ENCODE measurements around the gene TSEN34. TPM values are rescaled to one million over a fixed set of nuclear protein-coding genes. Genes with fewer than 3 reads are reported as not detected.
"Not testable (repeated sequence)": the region's sequence is repeated elsewhere in the genome, so short reads cannot be mapped to it uniquely, and the experiment has no call there.

TSEN34 gene
- total RNA-seq, 2 experiments from 2014 or later: 8.4 to 8.6 TPM

GRCh38 chr19:54214734-54215133 lies 23.6 kb downstream of the TSEN34 start:
- peaks cover 18% of the 10 kb centered on the region for H3K4me1 ChIP-seq (ENCODE audit: insufficient read depth, low read length)
- DNase-seq; H3K36me3 ChIP-seq (ENCODE audit: insufficient read depth, low read length); H3K27ac ChIP-seq (ENCODE audit: low read depth in 1 of 2, low read length in 2 of 2); intact Hi-C loops (cut with DNase I, micrococcal nuclease); H3K27ac Mint-ChIP-seq; H3K36me3 Mint-ChIP-seq (ENCODE audit: low read depth); H3K4me3 Mint-ChIP-seq; H3K9me3 Mint-ChIP-seq; H3K9me3 ChIP-seq (ENCODE audit: control insufficient read depth in 1 of 2, insufficient read depth in 1 of 2, low read length in 2 of 2); H3K27me3 ChIP-seq (ENCODE audit: control insufficient read depth in 1 of 2, insufficient read depth in 2 of 2, low read length in 2 of 2); ATAC-seq (ENCODE audit: poor library complexity); H3K27me3 Mint-ChIP-seq; POLR2A ChIA-PET; CTCF ChIA-PET; H3K4me3 ChIP-seq (ENCODE audit: low read length): not testable (repeated sequence)
- H3K4me1 Mint-ChIP-seq (ENCODE audit: low read depth): peaks cover 15% of the 10 kb centered on the region

DNA sequence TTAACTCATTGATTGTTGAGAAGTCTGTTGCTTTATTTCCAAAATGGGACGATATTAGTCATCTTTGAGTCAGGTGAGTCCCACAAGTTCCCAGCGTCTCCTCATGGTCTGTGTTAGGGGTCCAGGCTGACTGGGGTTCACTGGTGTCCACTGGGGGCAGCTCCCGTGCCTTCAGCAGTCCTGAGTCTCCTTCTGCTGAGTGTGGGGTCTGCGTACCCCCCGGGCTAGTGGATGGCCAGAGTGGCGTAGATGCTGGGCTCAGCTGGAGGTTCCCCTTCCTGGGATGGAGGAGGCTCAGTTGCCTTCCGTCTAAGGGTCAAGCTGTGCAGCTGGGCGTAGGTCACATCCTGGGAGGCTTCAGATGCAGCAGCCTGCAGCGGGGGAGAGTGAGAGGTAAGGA lies 25.8 kb downstream of the TSEN34 start:
- DNase-seq: no peak
- no peaks in the 10 kb centered on the region for H3K9me3 Mint-ChIP-seq
- no peak overlapping the region for H3K4me3 ChIP-seq (ENCODE audit: low read length)
- intact Hi-C loops (cut with DNase I, micrococcal nuclease): no loop called here
- H3K27me3 ChIP-seq (ENCODE audit: control insufficient read depth in 1 of 2, insufficient read depth in 2 of 2, low read length in 2 of 2): no peaks in the 10 kb centered on the region
- H3K27me3 Mint-ChIP-seq: no peaks in the 10 kb centered on the region
- no peaks in the 10 kb centered on the region for H3K36me3 Mint-ChIP-seq (ENCODE audit: low read depth)
- ATAC-seq (ENCODE audit: poor library complexity): no peak
- H3K4me1 Mint-ChIP-seq (ENCODE audit: low read depth): no peaks in the 10 kb centered on the region
- no peak for TF ChIP-seq CTCF (IDR thresholded peaks at IDR 0.05)
- H3K4me1 ChIP-seq (ENCODE audit: insufficient read depth, low read length): no peaks in the 10 kb centered on the region
- ChIA-PET CTCF (no interaction called here), POLR2A (no interaction called here)
- no peak overlapping the region for H3K27ac ChIP-seq (ENCODE audit: low read depth in 1 of 2, low read length in 2 of 2)
- H3K27ac Mint-ChIP-seq: no peak overlapping the region
- H3K36me3 ChIP-seq (ENCODE audit: insufficient read depth, low read length): no peaks in the 10 kb centered on the region
- no peak overlapping the region for H3K4me3 Mint-ChIP-seq
- no peaks in the 10 kb centered on the region for H3K9me3 ChIP-seq (ENCODE audit: control insufficient read depth in 1 of 2, insufficient read depth in 1 of 2, low read length in 2 of 2)

- H3K27me3 Mint-ChIP-seq; H3K4me1 ChIP-seq (ENCODE audit: insufficient read depth, low read length); H3K4me3 ChIP-seq (ENCODE audit: low read length); H3K4me3 Mint-ChIP-seq; H3K27ac ChIP-seq (ENCODE audit: low read depth in 1 of 2, low read length in 2 of 2); H3K36me3 Mint-ChIP-seq (ENCODE audit: low read depth); H3K36me3 ChIP-seq (ENCODE audit: insufficient read depth, low read length); H3K27ac Mint-ChIP-seq; POLR2A ChIA-PET; H3K9me3 ChIP-seq (ENCODE audit: control insufficient read depth in 1 of 2, insufficient read depth in 1 of 2, low read length in 2 of 2); H3K4me1 Mint-ChIP-seq (ENCODE audit: low read depth); CTCF ChIA-PET; DNase-seq; ATAC-seq (ENCODE audit: poor library complexity); H3K9me3 Mint-ChIP-seq; intact Hi-C loops (cut with DNase I, micrococcal nuclease); H3K27me3 ChIP-seq (ENCODE audit: control insufficient read depth in 1 of 2, insufficient read depth in 2 of 2, low read length in 2 of 2): not testable (repeated sequence)
Observed at GRCh38 chr19:54217517-54218247, 26.6 kb downstream of the TSEN34 start.

DNA sequence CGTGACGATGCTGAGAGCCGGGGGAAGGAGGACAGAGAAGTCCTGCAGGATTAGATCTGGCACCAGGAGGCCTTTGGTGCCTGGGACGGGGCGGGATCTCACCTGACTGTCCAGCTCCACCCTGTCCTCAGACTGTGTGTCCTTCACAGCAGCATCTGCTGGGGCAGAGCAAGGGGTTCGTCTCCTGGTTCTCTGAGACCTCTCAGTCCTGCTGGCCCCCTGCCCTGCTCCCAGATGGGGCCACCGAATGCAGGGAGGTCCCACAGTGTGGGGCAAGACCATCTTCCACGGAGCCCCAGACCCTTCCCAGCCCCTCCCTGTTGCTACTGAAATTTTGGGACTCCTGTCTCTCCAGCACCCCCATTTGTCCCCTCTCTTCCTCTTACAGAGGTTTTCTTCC lies 27.2 kb downstream of the TSEN34 start:
- no peaks in the 10 kb centered on the region for H3K36me3 ChIP-seq (ENCODE audit: insufficient read depth, low read length)
- Mint-ChIP-seq H3K36me3 (ENCODE audit: low read depth) (no peaks in the 10 kb centered on the region), H3K27me3 (no peaks in the 10 kb centered on the region), H3K27ac (no peak overlapping the region), H3K4me1 (ENCODE audit: low read depth) (no peaks in the 10 kb centered on the region), H3K9me3 (no peaks in the 10 kb centered on the region), H3K4me3 (no peak overlapping the region)
- no peak overlapping the region for H3K27ac ChIP-seq (ENCODE audit: low read depth in 1 of 2, low read length in 2 of 2)
- peaks cover 0 to 2% of the 10 kb centered on the region in 2 experiments for H3K27me3 ChIP-seq (ENCODE audit: control insufficient read depth in 1 of 2, insufficient read depth in 2 of 2, low read length in 2 of 2)
- peaks cover 7% of the 10 kb centered on the region for H3K4me1 ChIP-seq (ENCODE audit: insufficient read depth, low read length)
- H3K4me3 ChIP-seq (ENCODE audit: low read length): no peak overlapping the region
- POLR2A ChIA-PET: no interaction called here
- intact Hi-C loops (cut with DNase I, micrococcal nuclease): no loop called here
- TF ChIP-seq CTCF (IDR thresholded peaks at IDR 0.05): no peak
- H3K9me3 ChIP-seq (ENCODE audit: control insufficient read depth in 1 of 2, insufficient read depth in 1 of 2, low read length in 2 of 2): no peaks in the 10 kb centered on the region
- CTCF ChIA-PET: no interaction called here
- no peak for DNase-seq
- ATAC-seq (ENCODE audit: poor library complexity): no peak

Data from CD4-positive, alpha-beta T cell (primary cell).